ENCODE measurements around the gene OR4B1.

The OR4B1 gene, protein sequence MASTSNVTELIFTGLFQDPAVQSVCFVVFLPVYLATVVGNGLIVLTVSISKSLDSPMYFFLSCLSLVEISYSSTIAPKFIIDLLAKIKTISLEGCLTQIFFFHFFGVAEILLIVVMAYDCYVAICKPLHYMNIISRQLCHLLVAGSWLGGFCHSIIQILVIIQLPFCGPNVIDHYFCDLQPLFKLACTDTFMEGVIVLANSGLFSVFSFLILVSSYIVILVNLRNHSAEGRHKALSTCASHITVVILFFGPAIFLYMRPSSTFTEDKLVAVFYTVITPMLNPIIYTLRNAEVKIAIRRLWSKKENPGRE

DNA sequence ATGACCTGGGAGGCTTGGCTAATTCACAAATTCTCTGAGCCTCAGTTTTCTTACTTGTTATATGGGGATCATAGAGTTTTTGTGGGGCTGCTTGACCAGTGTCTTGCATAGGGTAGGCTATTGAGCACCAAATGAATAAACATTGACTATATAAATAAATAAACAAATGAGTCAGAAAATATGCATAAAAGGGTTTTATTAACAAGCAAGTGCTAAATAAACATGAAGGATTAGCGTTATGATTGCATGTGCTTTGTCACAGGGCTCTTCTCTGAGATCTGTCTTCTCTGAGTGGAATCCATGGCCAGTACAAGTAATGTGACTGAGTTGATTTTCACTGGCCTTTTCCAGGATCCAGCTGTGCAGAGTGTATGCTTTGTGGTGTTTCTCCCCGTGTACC, at the start of gene OR4B1:
Gene OR4B1, plus strand, starts transcription at position 301 of the 400 bp plus-strand sequence. Its CDS starts 0 bp downstream, at position 301.
- DNase-seq (ENCODE audit: insufficient read length, low spot score) (no peak), FAIRE-seq (no peak)
- TF ChIP-seq, protein P1, sequence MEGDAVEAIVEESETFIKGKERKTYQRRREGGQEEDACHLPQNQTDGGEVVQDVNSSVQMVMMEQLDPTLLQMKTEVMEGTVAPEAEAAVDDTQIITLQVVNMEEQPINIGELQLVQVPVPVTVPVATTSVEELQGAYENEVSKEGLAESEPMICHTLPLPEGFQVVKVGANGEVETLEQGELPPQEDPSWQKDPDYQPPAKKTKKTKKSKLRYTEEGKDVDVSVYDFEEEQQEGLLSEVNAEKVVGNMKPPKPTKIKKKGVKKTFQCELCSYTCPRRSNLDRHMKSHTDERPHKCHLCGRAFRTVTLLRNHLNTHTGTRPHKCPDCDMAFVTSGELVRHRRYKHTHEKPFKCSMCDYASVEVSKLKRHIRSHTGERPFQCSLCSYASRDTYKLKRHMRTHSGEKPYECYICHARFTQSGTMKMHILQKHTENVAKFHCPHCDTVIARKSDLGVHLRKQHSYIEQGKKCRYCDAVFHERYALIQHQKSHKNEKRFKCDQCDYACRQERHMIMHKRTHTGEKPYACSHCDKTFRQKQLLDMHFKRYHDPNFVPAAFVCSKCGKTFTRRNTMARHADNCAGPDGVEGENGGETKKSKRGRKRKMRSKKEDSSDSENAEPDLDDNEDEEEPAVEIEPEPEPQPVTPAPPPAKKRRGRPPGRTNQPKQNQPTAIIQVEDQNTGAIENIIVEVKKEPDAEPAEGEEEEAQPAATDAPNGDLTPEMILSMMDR (IDR thresholded peaks at IDR 0.05; ENCODE audit: insufficient read depth, missing control alignments): no peak

DNA sequence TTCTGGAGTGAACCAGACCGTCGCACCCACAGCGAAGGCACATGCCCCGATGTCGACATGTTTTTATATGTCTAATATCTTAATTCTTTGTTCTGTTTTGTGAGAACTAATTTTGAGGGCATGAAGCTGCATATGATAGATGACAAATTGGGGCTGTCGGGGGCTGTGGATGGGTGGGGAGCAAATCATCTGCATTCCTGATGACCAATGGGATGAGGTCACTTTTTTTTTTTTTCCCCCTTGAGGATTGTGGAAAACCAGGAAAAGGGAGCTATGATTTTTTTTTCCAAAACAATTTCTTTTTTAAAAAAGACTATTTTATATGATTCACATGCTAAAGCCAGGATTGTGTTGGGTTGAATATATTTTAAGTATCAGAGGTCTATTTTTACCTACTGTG, 49.2 kb upstream of the OR4B1 start:
- TF ChIP-seq, protein P1 (IDR thresholded peaks at IDR 0.05; ENCODE audit: insufficient read depth, missing control alignments): no peak
- DNase-seq (ENCODE audit: insufficient read length, low spot score): no peak
- FAIRE-seq: no peak

DNA sequence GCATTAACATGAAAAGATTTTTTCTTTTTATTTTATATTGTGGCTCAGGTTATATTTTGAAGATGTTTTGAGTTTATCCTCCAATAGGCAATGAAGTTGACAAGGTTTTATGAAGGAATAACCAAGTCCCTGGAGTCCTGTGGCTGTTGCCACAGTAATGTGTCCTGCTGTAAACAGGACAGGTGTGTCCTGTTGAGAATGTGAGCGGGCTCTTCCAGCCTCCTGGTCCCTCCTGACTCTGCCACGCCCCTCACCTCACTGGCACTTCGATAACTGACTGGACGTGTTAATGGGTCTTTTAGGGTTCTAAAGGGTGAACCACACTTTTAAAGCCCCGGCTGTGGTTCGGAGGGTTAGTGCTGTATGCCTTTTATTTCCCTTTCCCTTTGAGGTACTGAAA, 47.8 kb upstream of the OR4B1 start:
- FAIRE-seq (no peak), DNase-seq (ENCODE audit: insufficient read length, low spot score) (no peak)
- TF ChIP-seq, protein P1 (IDR thresholded peaks at IDR 0.05; ENCODE audit: insufficient read depth, missing control alignments): no peak

DNA sequence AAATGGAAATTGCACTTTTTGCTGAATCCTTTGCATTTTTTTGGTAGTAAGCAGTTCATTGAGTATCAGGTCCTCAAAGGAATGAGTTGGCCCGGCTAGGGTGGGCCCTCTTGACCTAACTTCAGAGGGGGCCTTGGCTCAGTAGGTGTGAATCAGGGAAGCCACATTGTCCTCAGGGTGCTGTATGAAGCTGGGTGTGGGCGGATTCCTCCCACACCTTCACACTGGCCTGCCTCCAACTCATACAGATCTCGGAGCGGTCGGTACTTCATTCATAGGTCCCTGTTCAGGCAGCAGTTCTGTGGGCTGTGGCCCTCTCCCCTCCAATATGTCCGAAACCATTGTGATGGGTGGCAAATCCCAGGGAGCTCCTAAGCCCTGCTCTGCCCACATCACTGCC, 47.4 kb upstream of the OR4B1 start:
- FAIRE-seq (no peak), DNase-seq (ENCODE audit: insufficient read length, low spot score) (no peak)
- TF ChIP-seq, protein P1 (IDR thresholded peaks at IDR 0.05; ENCODE audit: insufficient read depth, missing control alignments): no peak

DNA sequence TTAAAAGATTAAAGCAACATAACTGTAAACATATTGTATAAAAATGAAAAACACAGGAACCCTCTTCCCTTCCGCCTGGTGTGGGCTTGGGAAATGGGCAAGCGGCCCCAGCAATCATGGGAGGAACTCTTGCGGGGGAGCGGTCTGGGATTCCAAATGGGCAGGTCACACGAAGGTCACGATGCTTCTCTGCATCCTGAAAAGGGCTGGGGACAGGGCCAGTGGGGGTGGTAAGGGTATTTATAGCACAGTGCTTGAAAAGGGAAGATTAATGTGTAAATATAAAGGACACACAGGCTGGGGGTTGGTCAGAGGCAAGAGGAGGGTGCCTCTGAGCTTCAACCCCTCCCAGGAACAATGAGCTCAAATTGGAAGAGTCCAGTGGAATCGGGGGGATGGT, 46.9 kb upstream of the OR4B1 start:
- FAIRE-seq (no peak), DNase-seq (ENCODE audit: insufficient read length, low spot score) (no peak)
- TF ChIP-seq, protein P1 (IDR thresholded peaks at IDR 0.05; ENCODE audit: insufficient read depth, missing control alignments): no peak

DNA sequence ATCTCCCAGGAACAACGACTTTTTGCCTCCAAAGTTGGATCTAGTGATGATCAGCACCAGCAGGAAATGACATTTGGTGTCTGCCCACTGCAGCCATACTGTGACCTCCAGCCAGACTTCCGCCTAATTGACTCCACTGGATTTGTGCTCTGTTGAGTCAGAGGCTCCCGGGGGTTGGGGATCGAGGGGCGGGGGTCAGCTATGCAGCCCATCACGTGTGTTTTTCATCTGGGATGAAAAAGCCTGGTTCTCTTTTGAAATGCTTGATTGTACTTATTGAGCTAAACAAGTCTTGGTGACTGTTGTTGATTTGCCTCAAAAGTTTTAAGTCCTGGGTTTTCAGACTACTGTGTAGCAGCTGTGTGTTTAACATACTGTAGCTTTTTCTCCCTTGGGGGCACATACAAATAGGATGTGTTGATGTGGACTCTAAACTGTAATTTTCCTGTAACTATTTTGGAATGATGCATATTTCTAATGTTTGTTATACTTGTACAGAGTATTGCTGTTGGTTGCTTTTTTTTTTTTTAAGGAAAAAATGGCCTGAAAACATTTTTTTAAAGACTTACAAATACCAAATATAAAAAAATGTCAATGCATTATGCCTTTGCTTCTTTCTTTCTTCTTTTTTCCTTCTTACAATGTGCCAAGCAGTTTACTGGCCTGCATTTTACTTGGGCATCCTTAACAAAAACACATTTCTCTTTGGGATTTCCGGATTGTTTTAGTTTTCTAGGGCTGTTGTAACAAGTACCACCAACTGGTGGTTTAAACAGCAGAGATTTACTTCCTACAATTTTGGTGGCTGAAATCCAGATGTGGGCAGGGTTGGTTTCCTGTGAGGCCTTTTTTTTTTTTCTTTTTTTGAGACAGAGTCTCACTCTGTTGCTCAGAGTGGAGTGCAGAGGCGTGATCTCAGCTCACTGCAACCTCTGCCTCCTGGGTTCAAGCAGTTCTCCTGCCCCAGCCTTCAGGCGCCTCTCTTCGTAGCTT, 46.1 kb upstream of the OR4B1 start:
- no peak for FAIRE-seq
- DNase-seq (ENCODE audit: insufficient read length, low spot score): no peak
- TF ChIP-seq, protein P1 (IDR thresholded peaks at IDR 0.05; ENCODE audit: insufficient read depth, missing control alignments): no peak

Measured in D721Med (cell line).